HG02588 (cell line): Measurements from ENCODE around the gene TMEM150B.

ENCODE experiments used
- ATAC-seq: cut with Tn5 transposase; IDR thresholded peaks from one replicate; pipeline ENCODE4 v1.9.1; 2021; ENCODE audit warnings: mild to moderate bottlenecking, moderate library complexity; ENCODE audit not compliant: unreplicated experiment

TMEM150B gene, protein sequence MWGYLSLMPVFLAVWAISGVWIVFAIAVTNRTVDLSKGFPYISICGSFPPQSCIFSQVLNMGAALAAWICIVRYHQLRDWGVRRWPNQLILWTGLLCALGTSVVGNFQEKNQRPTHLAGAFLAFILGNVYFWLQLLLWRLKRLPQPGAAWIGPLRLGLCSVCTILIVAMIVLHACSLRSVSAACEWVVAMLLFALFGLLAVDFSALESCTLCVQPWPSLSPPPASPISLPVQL

DNA sequence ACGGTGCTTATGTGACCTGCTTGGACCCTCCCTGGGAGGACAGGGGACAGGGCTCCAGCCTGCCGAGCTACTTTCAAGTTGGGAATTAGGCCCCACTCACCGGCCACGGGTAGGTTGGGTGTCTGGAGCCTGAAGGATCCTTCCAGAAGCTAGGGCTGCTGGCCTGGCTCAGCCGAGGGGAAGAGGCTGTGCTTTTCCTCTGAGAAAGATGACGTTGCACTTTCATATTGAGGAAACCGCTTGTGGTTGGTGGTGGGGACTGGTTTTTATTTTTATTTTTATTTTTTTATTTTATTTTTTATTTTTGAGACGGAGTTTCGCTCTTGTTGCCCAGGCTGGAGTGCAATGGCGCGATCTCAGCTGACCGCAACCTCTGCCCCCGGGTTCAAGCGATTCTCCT, at the start of gene TMEM150B:
Gene TMEM150B (minus strand): TSS at position 170 of the 400 bp plus-strand sequence. CDS start 4,305 bp downstream, outside the sequence.
- ATAC-seq: no peak

GRCh38 chr19:55373993-55374757, 49.0 kb upstream of the TMEM150B start:
- ATAC-seq: no peak

DNA sequence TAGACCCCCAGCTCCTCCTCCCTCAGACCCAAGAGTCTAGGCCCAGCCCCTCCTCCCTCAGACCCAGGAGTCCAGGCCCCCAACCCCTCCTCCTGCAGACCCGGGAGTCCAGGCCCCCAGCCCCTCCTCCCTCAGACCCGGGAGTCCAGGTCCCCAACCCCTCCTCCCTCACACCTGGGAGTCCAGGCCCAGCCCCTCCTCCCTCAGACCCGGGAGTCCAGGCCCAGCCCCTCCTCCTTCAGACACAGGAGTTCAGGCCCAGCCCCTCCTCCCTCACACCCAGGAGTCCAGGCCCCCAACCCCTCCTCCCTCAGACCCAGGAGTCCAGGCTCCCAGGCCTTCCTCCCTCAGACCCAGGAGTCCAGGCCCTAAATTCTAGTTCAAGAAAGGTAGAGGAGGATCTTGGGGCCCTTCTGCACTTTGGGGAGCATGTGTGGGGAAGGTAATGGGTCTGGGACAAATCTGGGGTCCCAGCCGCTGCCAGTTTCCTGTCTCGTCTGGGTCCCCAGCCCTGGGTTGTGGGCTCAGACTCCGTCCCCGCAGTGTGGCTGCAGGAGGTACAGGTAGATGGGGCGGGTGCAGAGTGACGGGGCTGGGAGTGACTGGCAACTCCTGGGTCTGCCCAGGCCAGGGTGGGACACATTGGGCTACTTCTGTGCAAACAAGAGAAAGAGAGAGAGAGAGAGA, 48.3 kb upstream of the TMEM150B start:
- no peak for ATAC-seq

GRCh38 chr19:55372316-55373081, 47.4 kb upstream of the TMEM150B start:
- no peak for ATAC-seq

DNA sequence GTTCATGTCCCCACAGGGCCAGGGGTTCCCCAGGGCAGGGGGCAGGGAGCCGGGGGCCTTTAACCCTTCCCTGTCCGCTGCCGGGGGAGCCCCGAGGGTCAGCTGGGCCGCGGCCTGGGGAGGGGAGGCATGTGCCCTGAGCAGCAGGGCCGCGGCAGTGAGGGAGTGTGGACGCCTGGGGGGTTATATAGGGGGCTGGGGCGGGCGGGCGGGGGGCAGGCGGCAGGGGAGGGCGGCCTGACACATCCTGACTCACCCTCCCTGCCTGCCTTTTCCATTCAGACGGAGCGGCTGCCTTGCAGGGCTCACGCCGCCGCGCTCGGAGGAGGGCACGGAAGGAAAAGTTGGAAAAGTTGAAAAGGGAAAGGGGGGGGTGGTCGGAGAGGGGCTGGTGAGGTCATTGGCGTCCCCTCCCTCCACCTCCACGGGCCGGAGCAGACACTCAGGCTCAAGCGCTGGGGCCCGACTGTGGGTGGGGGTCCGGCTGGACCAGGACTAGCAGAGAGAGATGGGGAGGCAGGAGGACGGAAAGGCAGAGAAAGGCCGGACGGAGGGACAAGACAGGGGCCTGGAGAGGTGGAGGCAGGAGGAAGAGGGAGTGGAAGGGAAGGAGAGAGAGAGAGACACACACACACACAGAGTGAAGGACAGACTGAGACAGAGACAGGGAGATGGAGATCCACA, 45.3 kb upstream of the TMEM150B start, which contains the start of gene IL11:
Gene IL11 (minus strand): TSS at position 159 of the 684 bp plus-strand sequence. CDS start 153 bp downstream, at position 6.
- ATAC-seq: no peak

DNA sequence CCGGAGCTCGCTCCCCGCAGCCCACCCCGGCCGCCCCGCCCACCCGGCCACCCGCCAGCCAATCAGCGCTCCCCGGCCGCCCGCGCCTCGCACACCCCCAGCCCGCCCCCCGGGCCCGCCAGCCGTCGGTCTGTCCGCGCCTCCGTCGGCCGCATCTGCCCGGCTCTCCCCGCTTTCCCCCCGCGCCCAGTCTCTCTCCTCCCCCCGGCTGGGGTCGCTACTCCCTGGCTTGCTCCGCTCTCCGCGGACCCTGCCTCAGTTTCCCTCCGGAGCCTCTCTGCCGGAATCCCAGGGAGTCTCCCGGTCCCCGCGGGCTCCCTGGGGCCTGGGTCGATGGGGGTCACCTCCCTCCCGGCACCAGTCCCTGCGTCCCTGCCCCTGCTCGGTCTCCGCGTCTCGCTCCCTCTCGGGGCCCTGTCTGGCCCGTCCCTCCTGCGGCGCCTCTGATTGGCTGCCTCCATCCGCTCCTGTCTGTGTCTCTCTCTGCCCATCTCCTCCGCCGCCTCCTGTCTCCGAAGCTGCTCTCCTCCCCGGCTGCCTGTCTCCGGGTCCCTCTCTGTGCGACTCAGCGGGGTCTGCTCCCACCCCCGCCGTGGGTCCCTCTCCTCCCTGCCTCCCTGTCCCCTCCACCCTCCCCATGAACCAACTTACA, 44.6 kb upstream of the TMEM150B start:
- ATAC-seq: no peak

- ATAC-seq: no peak
Observed at GRCh38 chr19:55368701-55369563, 43.8 kb upstream of the TMEM150B start.

GRCh38 chr19:55368106-55368505, 43.0 kb upstream of the TMEM150B start:
- ATAC-seq: no peak

GRCh38 chr19:55366790-55367189, 41.6 kb upstream of the TMEM150B start:
- ATAC-seq: no peak

- no peak for ATAC-seq
Observed at GRCh38 chr19:55365964-55366363, 40.8 kb upstream of the TMEM150B start.

GRCh38 chr19:55365245-55365644, 40.1 kb upstream of the TMEM150B start:
- no peak for ATAC-seq

GRCh38 chr19:55362990-55363716, 38.0 kb upstream of the TMEM150B start, which contains the start of gene GARIN5B:
Gene GARIN5B (minus strand): TSS chr19:55363260. CDS start chr19:55363066, 194 bp downstream.
- no peak for ATAC-seq

DNA sequence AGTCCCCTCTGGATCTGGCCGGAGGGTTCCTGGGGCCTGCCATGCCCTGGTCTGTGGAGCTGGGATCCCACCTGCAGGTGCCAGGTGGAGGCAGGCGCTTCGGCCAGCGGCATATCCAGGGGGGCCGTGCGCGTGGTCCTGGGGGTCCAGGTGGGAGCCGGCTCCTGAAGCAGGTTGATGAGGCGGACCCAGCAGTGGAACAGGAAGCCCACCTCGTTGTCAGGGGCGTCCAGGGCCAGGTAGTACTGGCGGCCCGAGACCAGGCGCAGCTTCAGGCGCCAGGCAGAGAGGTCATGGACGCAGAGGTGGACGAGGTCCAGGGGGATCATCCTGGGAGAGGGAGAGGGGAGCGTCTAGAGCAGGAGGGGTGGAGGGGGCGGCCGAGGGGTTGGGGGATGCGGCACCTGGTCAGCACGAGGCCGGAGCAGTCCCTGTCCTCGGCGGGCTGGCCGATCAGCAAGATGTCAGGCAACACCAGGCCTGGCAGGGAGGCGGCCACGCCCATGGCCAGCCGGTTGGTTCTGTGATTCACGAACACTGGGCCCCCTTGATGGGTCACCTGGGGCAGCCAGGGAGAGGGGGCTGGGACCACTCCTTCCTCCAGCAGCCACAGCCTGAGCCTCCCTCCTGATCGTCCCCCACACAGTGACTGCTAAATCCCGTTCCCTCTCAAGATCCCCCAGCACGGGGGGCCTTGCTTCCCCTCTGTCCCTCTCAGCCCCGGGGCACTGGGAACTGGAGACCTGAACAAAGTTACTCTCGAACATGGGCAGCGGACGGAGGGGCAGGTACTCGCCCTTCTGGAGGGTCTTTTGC, 37.2 kb upstream of the TMEM150B start:
- ATAC-seq: no peak

DNA sequence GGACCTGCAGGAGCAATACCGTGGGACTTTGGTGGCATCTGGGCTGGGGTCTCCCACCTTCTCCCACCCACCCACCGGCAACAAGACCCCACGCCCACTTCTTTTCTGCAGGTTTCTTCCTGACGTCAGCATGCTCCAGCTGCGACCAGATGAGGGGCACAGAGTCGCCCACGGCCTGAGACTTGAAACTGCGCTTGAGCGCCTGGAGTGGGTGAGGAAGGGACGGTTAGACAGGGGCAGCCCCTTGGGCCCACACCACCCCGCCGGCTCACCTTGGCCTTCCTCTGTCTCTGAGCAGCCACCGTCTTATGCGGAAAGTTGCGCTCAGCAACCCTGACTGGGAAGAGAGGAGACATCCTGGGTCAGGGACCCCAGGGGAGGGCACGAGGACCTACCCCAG, 35.8 kb upstream of the TMEM150B start:
- no peak for ATAC-seq

DNA sequence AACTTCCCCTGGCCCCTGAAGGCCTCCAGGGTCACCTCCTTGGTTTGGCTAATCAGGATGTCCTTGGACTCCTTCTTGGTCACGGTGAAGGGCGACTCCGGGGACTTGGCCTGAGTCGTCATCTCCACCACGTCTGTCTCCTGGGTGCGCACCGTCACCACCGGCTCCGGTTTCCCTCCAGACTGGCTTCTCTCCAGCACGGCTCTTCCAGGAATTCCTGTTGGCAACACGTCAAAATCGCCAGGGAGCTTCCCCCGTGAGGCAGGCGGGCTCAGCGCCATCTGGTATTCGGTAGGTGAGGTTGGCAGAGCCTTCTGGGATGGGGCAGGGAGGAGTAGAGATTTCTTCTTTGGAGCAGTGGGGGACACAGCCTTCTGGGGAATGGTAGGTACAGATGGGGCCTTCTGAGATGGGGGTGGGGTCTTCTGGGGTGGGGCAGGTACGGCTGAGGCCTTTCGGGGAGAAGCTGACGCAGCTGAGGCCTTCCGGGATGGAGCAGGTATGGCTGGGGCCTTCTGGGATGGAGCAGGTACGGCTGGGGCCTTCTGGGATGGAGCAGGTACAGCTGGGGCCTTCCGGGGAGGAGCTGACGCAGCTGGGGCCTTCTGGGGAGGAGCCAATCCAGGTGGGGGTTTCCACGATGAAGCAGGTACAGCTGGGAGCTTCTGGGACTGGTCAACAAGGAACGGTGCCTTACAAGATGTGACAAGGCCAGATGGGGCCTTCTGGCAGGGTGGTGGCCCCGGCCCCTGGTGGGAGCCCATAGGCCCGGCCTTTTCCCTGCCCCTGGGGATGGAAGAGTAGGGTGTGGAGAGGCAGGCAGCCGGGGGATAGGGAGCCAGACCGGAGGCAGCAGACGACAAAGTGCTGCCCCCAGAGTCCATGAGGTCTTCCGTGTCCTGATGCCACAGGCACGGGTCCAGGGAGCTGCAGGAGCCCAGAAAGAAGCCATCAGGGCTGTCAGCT, 34.1 kb upstream of the TMEM150B start:
- no peak for ATAC-seq

DNA sequence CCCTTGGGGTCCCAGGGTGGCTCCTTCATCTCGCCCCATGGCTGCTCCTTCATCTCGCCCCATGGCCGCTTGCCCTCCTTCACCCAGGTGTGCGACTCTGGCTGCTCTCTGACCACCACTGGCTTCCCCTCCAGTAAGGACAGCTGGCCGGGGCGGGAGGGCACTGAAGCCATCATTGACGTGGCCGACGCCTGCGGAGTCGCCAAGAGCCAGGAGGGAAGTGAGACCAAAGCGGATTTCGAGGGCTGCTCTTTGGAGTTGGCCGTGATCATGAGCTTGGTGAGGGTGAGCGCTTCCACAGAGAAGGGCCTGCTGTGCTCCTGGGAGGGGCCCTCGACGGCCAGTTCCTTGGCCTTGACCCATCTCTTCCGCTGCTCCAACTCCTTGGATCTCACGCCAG, 33.4 kb upstream of the TMEM150B start:
- no peak for ATAC-seq
